Measurements from ENCODE around the gene USF1.
"Not testable (repeated sequence)": the region's sequence is repeated elsewhere in the genome, so short reads cannot be mapped to it uniquely, and the experiment has no call there.

Gene USF1

DNA sequence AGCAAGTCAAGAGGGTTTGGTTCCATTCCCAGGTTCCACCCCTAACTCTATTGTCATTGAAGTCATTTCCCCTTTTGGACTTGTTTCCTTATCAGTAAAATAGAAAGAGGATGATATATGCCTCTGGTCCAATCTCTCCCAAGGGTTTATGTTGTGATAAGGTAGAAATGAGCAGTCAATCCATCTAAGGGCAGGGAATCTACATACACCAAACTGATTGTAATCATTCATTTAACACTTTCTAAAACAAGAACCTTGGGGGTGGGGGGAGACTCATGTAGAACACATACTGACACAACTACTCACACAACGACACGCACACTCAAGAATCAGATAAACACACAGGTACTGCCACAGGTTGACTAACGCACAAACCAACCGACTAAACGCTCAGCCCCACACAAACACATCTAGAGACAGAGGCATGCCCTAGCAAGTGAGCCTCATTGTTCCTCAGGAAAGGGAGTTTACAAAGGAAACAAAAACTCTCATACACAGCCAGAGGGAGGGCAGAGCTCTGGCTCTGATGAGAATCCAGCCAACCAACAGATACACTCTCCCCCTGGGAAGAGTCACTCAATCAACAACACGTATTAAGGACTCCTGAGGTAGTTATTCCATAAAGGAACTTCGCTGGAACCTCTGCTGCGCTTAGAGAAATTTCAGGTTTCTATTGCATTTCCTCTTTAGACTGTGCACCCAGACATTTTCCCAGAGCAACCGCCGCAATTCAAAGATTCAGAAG, 25.9 kb downstream of the USF1 start:
- in situ Hi-C loops (cut with MboI; ENCODE audit: low sequenced_read_pairs): no loop called here

DNA sequence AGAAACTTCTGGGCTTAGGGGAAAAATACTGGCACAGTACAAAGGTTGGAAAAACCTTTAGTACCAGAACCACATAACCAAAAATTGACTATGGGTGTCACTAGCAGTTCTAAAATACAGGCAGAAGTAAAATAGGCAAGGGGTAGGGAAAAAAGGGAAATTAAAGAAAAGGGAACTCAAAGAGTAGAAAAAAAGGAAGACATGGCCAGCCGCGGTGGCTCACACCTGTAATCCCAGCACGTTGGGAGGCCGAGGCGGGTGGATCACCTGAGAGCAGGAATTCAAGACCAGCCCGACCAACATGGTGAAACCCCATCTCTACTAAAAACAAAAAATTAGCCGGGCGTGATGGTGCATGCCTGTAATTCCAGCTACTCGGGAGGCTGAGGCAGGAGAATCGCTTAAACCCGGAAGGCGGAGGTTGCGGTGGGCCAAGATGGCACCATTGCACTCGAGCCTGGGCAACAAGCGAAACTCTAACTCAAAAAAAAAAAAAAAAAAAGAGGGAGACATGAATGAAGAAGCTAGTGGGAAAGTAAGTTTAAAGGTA, 26.6 kb downstream of the USF1 start:
- in situ Hi-C loops (cut with MboI; ENCODE audit: low sequenced_read_pairs): not testable (repeated sequence)

DNA sequence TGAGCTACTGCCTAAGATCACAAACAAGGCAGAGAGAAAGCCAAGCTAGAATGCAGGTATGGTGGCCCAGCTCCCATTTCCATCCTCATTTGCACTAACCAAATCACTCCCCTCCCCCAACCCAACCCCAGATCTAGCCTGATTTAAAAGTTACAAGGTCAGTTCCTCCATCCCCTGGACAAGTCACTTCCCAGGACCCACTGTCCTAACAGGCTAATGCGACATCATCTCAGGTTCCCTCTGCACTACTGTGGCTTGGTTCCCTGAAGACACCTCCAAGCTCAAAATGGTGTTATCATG, 27.2 kb downstream of the USF1 start:
- in situ Hi-C loops (cut with MboI; ENCODE audit: low sequenced_read_pairs): no loop called here

DNA sequence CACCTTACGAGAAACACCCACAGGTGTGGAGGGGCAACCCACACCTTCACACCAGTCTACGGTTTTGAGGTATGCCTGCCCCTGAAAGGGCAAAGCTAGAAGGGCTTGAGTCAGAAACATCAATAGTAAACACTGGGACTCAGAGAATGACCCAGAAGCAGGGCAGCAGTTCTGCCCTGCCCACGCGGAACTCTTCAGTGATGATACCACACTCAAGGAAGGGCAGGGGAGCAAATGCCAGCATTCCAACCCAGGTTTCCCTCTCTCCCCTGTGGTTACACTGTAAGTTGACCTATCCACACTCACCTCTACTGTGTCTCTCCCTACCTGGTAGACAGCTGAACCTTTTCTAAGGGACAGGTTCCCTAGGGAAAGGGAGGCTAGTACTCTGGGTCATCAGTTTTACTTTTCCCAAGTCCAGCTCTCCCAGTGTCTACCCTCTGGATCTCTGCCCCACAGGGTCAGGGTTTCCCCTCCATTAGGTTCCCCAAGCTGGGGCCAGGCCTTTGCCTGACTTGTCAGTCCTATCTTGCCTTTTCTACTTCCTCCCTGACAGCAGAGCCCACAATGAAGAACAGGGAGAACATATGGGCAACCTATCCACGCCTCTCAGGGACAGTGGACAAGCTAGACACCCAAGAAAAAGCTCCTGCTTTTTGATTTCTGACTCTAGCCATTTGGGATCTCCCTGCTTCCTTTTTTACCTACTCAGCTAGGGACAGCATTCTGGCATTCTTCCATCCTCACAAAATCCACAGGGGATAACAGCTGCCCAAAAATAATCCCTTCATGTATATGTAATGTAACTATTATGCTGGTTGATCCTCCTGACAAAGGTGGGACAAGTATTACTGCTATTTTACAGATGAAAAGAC, 27.8 kb downstream of the USF1 start:
- in situ Hi-C loops (cut with MboI; ENCODE audit: low sequenced_read_pairs): no loop called here

DNA sequence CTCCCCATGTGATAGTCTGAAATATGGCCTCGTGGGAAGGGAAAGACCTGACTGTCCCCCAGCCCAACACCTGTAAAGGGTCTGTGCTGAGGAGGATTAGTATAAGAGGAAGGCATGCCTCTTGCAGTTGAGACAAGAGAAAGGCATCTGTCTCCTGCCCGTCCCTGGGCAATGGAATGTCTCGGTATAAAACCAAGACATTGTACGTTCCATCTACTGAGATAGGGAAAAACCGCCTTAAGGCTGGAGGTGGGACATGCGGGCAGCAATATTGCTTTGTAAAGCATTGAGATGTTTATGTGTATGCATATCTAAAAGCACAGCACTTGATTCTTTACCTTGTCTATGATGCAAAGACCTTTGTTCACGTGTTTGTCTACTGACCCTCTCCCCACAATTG, 28.6 kb downstream of the USF1 start:
- in situ Hi-C loops (cut with MboI; ENCODE audit: low sequenced_read_pairs): not testable (repeated sequence)

DNA sequence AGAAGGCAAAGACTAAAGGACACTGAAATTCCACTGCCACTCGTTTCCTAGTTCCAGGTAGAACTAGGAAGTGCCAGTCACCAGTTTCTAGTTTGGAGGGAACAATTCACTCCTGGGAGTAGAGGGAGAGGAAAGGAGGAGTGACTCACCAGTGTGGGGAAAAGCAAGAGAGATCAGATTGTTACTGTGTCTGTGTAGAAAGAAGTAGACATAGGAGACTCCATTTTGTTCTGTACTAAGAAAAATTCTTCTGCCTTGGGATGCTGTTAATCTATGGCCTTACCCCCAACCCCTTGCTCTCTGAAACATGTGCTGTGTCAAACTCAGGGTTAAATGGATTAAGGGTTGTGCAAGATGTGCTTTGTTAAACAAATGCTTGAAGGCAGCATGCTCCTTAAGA, 29.1 kb downstream of the USF1 start:
- in situ Hi-C loops (cut with MboI; ENCODE audit: low sequenced_read_pairs): not testable (repeated sequence)

DNA sequence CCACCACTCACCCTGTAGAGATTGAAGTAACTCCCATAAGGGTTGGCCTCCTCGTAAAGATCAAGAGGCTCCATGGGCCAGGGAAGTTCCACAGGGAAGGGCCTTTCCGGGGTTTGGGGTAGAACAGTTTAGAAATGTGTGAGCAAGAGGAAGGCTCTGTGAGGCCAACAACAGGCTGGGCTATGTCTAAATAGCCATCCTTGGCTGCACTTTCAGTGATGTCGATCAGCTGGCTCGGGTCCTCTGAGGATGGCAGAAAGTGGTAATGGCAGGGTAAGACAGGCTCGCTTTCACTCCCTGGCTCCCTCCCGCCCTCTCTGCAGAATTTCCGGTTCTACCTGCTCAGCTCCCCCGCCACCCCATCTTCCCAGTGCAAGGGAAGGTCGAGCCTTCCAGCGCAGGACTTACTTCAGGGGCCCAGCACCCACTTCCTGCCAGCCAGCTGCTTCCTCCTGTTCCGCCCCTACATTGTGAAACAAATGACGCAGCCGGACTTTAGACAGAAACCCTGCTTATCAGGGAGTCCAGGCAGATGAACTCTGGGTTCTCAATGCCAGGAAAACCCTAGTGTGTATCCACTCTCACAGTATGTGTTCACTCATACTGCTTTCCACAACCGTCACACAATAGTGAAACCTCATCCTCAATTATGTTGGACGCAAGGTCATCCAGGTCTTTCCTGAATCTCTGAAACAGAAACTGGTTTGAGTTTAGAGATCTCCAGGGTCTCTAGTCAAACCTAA, 32.1 kb downstream of the USF1 start:
- in situ Hi-C loops (cut with MboI; ENCODE audit: low sequenced_read_pairs): no loop called here

DNA sequence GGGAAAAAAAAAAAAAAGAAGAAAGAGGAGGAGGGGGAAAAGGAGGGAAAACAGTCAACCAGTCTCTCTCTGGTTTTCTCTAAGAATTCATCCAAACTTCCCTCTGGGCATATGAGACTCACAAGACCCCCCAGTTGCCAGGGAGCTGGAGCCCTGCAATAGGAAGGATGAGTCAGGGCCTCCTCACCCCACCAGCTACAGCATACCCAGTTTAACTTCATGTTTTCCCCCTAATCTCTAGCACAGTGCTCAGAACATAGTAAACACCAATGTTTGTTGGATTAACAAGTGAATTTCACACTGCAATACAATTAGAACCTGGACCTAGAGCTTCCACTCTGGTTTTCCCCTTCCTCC, 32.7 kb downstream of the USF1 start:
- in situ Hi-C loops (cut with MboI; ENCODE audit: low sequenced_read_pairs): no loop called here

DNA sequence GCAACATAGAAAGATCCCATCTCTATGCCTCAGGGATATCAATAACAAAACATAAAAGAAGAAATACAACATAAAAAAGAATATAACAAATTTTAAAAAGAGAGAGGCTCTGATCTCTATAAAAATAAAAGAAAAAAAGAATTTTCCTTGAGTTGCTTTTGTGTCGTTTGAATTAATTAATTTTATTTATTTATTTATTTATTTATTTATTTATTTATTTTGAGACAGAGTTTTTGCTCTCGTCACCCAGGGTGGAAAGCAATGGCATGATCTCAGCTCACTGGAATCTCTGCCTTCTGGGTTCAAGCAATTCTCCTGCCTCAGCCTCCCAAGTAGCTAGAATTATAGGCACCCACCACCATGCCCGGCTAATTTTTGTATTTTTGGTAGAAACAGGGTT, 33.4 kb downstream of the USF1 start:
- in situ Hi-C loops (cut with MboI; ENCODE audit: low sequenced_read_pairs): no loop called here

DNA sequence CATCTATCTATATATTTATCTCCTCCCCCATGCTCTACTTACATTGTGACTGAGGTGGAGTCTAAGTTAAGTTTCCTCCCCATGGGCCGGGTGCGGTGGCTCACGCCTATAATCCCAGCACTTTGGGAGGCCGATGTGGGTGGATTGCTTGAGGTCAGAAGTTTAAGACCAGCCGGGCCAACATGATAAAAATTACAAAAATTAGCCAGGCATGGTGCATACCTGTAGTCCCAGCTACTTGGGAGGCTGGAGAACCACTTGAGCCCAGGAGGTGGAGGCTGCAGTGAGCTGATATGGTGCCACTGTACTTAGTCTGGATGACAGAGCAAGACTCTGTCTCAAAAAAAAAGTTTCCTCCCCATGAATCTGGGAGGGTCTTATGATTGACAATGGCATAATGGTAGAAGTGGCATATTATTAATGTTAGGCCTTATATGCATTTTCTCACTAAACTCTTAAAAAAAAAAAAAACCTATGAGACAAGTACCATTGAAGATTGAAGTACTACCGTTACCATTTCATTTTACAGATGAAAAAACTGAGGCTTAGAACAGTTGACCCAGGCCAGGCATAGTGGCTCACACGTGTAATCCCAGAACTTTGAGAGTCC, 36.1 kb downstream of the USF1 start:
- in situ Hi-C loops (cut with MboI; ENCODE audit: low sequenced_read_pairs): no loop called here

DNA sequence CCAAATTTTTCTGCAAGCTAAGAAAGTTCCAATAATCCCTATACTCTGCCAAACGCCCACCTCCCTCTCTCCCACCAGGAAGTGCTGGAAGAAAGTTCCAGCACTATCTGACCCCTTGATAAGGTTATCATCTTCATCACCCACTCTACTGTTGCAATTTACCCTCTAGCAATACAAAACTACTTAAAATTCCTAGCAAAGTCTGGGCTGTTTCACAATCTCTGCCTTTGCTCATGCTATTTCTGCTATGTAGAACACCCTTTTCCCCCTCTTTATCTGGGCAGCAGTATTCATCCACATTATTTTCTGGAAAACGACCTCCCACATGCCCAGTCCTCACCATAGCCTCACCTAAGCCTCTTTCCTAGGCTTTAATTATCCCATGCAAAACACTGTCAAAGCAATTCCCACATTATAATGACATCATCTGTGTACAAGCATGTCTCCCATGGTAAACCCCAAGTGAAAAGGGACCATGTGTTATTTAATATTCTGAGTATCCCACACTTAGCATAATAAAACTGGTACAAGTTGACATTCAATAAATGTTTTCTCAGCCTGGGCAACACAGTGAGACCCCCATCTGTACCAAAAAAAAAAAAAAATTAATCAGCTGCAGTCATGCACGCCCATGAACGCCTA, 36.8 kb downstream of the USF1 start:
- in situ Hi-C loops (cut with MboI; ENCODE audit: low sequenced_read_pairs): no loop called here

DNA sequence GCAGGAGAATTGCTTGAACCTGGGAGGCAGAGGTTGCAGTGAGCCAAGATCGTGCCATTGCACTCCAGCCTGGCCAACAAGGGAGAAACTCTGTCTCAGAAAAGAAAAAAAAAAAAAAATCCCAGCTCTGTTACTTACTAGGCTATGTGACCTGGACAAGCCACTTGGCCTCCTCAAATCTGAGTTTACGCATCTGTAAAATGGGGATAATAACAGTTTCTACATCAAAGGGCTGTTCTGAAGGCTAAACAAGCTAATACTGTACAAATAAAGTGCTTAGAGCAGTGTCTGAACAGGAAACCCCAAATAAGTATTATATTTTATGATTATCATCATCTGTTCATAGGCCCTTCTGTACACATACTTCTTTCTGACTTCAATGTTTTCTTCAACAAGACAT, 38.4 kb downstream of the USF1 start:
- in situ Hi-C loops (cut with MboI; ENCODE audit: low sequenced_read_pairs): no loop called here

DNA sequence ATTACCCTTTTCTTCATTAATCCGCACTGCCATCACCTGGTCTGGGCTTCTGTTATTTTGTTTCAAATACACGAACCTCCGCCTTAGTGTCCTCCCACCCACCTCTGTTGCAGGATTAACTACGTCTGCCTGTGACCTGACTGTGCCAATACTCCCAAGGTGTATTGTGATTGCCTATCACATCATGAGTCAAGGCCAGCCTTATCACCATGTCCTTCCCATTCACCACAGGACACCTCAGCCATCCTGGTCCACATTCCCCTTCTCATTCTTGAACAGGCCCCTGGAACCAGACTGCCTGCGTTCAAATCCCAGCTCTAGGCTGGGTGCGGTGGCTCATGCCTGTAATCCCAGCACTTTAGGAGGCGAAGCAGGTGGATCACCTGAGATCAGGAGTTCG, 39.2 kb downstream of the USF1 start:
- in situ Hi-C loops (cut with MboI; ENCODE audit: low sequenced_read_pairs): no loop called here

DNA sequence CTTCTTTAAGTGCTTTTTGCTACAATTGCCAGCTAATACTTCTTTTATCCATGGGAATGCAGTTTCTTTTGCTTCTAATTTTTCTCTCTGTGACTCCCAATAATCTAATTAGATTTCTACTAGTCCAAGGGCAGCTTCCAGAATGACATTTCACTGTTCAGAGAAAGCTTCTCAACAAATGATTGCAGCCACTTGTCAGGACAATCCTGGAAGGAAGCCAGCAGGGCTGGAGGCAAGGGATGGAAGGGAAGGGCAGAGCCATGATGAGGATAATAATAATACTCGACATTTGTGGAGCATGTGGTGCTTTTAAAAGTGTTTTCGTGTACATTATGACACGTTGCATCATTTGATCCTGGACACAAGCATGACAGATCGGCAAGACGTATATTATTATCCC, 44.3 kb downstream of the USF1 start:
- in situ Hi-C loops (cut with MboI; ENCODE audit: low sequenced_read_pairs): no loop called here

DNA sequence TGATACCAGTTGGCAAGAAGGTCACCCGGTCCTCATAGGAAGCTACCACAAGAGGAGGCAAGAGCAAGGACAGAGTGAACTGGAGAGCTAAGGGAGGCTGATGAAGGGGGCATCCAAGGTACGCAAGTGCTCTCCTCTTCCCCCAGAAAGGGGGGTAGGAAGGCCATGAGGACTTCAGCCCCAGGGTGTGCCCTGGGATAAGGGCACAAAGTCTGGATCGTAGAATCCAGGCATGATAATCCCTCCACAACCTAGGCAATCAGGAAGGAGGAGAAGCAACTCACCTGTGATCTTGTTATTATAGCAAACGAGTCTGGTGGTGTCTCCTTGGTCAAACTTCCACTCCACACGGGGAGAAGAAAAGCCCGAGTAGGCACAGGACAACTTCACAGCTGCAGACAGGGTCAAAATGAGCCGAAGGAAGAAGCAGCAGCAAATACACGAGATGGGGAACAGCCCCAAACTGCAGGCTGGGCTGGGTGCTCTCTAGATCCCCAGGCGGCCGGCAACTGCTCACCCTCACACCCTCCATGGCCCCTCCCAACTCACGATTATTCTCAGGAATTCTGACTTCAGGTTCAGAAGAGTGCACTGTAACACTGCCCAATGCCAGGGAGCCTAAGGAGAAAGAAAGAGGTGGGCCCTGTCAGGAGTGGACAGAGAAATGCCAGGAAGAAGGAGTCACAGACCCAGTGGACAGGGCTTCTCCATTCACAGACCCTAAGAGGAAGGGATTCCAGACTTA, 44.9 kb downstream of the USF1 start:
- in situ Hi-C loops (cut with MboI; ENCODE audit: low sequenced_read_pairs): no loop called here

DNA sequence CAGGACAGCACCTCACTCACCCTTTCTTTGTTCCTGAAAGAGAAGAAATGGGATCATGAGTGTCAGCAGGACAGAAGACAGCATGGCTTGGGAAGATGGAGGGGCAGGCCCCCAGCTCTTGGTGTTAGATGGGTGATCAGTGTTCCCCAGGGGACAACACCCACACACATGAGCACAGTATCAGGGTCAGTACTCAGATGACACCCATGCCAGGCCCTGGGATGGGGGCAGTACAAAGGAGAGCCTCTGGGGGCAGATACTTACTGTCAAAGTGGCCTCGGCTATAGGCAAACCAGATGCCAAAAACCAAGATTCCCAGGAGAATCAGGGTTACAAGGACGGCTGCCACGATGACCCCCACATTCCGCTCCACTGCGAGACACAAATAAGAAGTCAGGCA, 46.4 kb downstream of the USF1 start:
- in situ Hi-C loops (cut with MboI; ENCODE audit: low sequenced_read_pairs): no loop called here

DNA sequence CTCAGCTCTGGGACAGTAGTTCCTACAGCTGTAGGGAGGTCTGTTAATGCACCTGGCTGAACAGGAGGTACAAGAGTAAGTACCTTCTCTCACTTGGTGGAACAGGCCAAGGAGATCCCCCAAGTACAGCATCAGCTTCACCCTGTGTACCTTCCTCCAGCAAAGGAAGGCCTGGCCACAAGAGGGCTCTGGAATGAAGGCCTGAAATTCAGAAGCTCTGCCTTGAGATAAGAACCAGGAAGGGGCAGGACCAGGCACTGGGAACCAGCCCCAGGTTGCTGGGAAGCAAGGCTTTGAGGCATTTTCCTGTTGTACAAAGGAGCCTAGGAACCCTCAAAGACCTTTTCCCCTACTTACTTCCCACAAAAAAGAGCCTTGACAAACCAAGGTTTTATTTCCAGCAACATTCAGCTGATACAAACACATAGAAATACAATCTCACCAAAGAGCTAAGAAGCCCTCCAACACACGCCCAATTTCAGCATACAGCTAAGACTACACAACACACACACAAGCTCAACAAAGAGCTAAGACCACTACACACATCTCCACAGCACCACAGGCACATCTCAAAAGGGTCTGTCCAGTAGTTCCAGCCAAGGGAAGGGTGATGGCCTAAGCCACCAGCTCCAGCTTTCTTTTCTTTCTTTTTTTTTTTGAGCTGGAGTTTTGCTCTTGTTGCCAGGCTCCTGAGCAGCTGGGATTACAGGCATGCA, 48.3 kb downstream of the USF1 start:
- in situ Hi-C loops (cut with MboI; ENCODE audit: low sequenced_read_pairs): no loop called here

DNA sequence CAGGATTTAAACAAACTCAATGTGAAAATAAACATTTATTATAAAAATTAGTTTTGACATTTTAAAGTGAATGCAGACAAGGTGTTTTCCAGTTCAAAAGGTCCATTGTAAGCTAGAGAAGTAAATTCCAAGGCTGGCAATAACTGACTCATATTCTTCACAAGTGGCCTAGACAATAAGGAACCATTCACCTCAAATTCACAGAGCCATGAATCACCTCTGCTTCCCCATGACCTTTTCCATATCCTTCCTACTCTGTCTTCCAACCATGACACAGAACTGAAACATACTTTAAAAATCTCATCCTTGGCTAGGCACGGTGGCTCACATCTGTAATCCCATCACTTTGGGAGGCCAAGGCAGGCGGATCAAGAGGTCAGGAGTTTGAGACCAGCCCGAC, 49.6 kb downstream of the USF1 start:
- in situ Hi-C loops (cut with MboI; ENCODE audit: low sequenced_read_pairs): no loop called here

DNA sequence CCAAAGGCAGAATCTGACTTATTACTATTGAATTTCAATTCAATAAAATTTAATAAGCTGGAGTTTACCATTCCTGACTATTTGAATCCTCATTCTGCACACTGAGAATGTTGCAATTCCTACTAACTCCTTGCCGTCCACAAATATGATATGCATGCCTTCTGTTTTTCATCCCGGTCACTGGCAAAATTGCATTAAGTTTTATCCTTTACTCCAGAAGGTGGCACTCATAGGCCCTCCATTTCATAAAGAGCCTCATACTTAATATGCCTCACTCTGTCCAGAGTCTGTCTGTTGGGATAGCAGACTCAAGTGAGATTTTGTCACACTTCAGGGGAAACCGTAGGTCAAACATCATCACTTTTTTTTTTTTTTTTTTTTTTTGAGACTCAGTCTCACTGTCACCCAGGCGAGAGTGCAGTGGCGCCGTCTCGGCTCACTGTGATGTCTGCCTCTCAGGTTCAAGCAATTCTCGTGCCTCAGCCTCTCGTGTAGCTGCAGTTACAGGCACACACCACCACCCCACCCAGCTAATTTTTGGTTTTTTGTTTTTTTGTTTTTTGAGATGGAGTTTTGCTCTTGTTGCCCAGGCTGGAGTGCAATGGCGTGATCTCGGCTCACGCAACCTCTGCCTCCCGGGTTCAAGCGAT, 52.1 kb downstream of the USF1 start:
- in situ Hi-C loops (cut with MboI; ENCODE audit: low sequenced_read_pairs): no loop called here

Measured in hTERT RPE-1 (cell line).